Activated CD8-positive, alpha-beta T cell treated with anti-CD3 and anti-CD28 coated beads for 36 hours (primary cell): ENCODE results near the gene C16orf86. TPM values are rescaled to one million over a fixed set of nuclear protein-coding genes. Genes with fewer than 3 reads are reported as not detected.

Experiments
- ATAC-seq: fragments of 200-7000 bp; cut with Tn5 transposase; one replicate; pipeline ENCODE4 v1.10.0; 2021; ENCODE audit warnings: mild to moderate bottlenecking, moderate library complexity
- CTCF ChIA-PET: fragments of 350-600 bp; sonication (Branson Sonifier 250); formaldehyde crosslinking; loops from one replicate; lab custom pipeline; 2021; ENCODE audit warnings: antibody characterized with exemption; lab: Charles Lee
- POLR2A ChIA-PET: fragments of 350-600 bp; sonication (Branson Sonifier 250); formaldehyde crosslinking; loops from one replicate; lab custom pipeline; 2021; ENCODE audit warnings: antibody characterized with exemption; lab: Charles Lee
- DNase-seq: peaks from one replicate; pipeline ENCODE4 v3.0.0-alpha.2; 2020
- H3K27ac Mint-ChIP-seq: one replicate; pipeline ENCODE4 v1.8.0; 2021; ENCODE audit warnings: mild to moderate bottlenecking, mixed read lengths
- H3K27me3 Mint-ChIP-seq: one replicate; pipeline ENCODE4 v1.8.0; 2021; ENCODE audit warnings: mixed read lengths
- H3K36me3 Mint-ChIP-seq: one replicate; pipeline ENCODE4 v1.8.0; 2021; ENCODE audit warnings: low read depth, mixed read lengths
- H3K4me1 Mint-ChIP-seq: one replicate; pipeline ENCODE4 v1.8.0; 2021; ENCODE audit warnings: low read depth, mixed read lengths
- H3K4me3 Mint-ChIP-seq: one replicate; pipeline ENCODE4 v1.8.0; 2021; ENCODE audit warnings: mild to moderate bottlenecking, moderate library complexity, mixed read lengths
- H3K9me3 Mint-ChIP-seq: one replicate; pipeline ENCODE4 v1.8.0; 2021; ENCODE audit warnings: mixed read lengths
- CTCF ChIP-seq: fragments of 200-600 bp; IDR thresholded peaks from one replicate; pipeline ENCODE4 v1.8.0; 2022; ENCODE audit warnings: antibody characterized with exemption, mild to moderate bottlenecking
- intact Hi-C: fragments of 100-400 bp; cut with micrococcal nuclease; formaldehyde crosslinking; loops from one replicate; pipeline ENCODE4 v1.10.0; 2022
- total RNA-seq, 2 experiments: library from RNA; stranded (reverse); gene quantifications; one replicate each; pipeline ENCODE4 v1.2.3, GENCODE V29; 2021

Gene C16orf86
- total RNA-seq, 2 experiments from 2014 or later, result 2.8 to 4.7 TPM

DNA sequence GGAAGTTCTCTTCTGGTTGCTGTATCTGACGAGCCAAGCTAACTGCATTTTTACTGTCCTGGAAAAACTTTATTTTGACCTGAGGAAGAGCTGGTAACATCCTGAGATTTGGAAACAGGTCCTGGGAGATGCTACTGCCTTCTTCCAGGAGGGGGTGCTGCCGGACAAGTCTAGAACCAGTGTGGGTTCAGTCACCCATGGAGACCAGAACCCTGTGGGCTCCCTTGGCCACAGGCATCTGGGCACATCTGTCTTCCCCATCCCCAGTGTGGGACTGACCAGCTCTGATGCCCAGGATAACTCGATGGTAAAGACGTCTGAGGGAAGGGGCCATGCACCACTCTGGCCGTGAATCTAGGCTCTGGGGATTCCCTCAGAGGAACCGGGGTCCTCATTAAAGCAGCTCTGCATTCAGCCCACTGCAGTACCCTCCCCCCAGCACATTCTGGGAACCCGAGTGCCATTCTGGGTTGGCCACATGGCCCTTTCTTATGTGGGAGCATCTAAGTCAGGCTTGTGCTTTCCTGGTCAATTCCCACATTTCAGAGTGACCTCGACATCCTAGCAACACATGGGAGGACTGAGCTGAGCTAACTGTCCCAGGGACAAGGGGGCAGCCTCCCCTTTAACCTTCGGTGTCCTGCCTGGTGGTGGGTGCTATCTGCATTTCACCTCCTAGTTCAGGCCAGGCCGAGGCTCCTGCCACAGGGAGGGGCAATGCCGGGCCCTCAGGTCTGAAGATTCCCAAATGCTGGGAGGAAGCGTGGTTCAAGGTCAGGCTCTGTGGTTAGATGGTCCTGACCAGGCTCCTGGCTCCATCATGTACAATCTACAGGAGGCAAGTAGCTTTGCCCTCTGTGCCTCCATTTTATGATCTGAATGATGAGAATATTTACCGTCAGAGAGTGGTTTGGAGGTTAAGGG lies 6.4 kb downstream of the C16orf86 start:
- peak; percentile 69 for TF ChIP-seq CTCF
- no peaks in the 10 kb centered on the region for H3K27me3 Mint-ChIP-seq
- ATAC-seq (no peak), DNase-seq (peak; percentile 71)
- H3K36me3 Mint-ChIP-seq, result no peaks in the 10 kb centered on the region
- H3K9me3 Mint-ChIP-seq, result no peaks in the 10 kb centered on the region
- POLR2A ChIA-PET, result interaction anchor here (0.5 to 1.3 kb wide), 2 partner anchors 32 to 79 kb away, joined by 3 read pairs; no protein-coding TSS in a partner anchor
- no peak overlapping the region for H3K4me3 Mint-ChIP-seq
- intact Hi-C loops, result no loop called here
- H3K27ac Mint-ChIP-seq, result no peak overlapping the region
- H3K4me1 Mint-ChIP-seq, result no peaks in the 10 kb centered on the region
- CTCF ChIA-PET, result interaction anchor here (0.6 to 2.8 kb wide), 31 partner anchors 8 to 260 kb away, joined by 3 to 15 read pairs (median 4); partner anchors contain the start of genes ACD, ATP6V0D1, CARMIL2 and GFOD2

DNA sequence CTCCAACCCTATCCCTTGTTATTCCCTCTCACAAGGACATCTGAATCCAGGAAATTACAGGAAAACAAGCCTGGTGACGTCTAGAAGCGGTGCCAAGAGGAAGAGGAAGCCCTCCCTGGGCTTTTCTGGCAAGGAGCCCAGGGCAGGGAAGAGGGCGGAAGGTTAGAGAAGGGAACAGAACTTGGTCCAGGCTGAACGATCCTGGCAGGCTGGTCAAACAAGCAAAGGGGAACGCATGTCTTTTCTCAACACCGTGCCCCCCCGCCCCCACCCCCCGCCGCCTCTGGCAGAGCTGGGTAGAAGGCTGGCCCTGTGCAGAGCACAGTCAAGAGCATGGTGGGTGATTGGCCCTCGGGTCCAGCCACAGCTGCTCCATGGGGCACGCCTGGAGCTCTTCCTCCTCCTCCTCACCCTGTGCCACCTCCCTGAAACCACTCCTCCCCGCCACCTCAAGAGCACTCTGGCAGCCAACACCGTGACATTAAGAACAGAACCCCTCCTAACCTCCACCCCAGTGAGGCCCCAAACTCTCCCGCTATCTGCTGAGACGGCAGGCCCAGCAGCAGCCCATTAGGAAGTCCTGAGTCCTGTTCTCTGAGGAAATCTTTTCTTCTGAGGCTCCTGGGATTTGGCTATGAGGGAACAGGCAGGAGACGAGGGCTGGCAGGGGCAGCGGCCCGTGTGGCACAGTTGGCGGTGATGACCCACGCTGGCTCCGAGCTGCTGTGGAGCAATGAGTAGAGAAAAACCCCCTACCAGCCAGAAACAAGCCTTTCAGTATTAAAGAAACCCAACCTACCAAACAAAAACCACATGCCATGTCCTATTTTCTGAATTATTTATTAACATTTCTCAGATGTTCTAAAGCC lies 7.3 kb downstream of the C16orf86 start:
- ATAC-seq, result no peak
- CTCF ChIA-PET, result interaction anchor here (1.2 to 2.5 kb wide), 8 partner anchors 11 to 153 kb away, joined by 3 to 11 read pairs (median 7); partner anchors contain the start of genes CARMIL2 and GFOD2
- no peaks in the 10 kb centered on the region for H3K4me1 Mint-ChIP-seq
- no peak overlapping the region for H3K4me3 Mint-ChIP-seq
- H3K36me3 Mint-ChIP-seq, result no peaks in the 10 kb centered on the region
- POLR2A ChIA-PET, result no interaction called here
- intact Hi-C loops, result no loop called here
- no peaks in the 10 kb centered on the region for H3K27me3 Mint-ChIP-seq
- H3K27ac Mint-ChIP-seq, result no peak overlapping the region
- no peak for DNase-seq
- H3K9me3 Mint-ChIP-seq, result no peaks in the 10 kb centered on the region
- TF ChIP-seq CTCF, result no peak

- CTCF ChIA-PET, result interaction anchor here (1.7 to 2.4 kb wide), 2 partner anchors 12 to 154 kb away, joined by 7 to 9 read pairs; no protein-coding TSS in a partner anchor
- intact Hi-C loops, result no loop called here
- POLR2A ChIA-PET, result no interaction called here
- TF ChIP-seq CTCF, result no peak
- no peaks in the 10 kb centered on the region for H3K4me1 Mint-ChIP-seq
- H3K9me3 Mint-ChIP-seq, result no peaks in the 10 kb centered on the region
- ATAC-seq, result no peak
- H3K27ac Mint-ChIP-seq, result no peak overlapping the region
- H3K27me3 Mint-ChIP-seq, result no peaks in the 10 kb centered on the region
- no peak overlapping the region for H3K4me3 Mint-ChIP-seq
- no peaks in the 10 kb centered on the region for H3K36me3 Mint-ChIP-seq
- no peak for DNase-seq
Observed at GRCh38 chr16:67674851-67675578, 8.4 kb downstream of the C16orf86 start.

GRCh38 chr16:67675579-67675935 lies 8.9 kb downstream of the C16orf86 start:
- ChIA-PET CTCF (interaction anchor here (1.7 to 2.4 kb wide), 2 partner anchors 12 to 155 kb away, joined by 7 to 9 read pairs; no protein-coding TSS in a partner anchor), POLR2A (no interaction called here)
- no peak for DNase-seq
- H3K27ac Mint-ChIP-seq, result no peak overlapping the region
- TF ChIP-seq CTCF, result no peak
- intact Hi-C loops, result no loop called here
- no peaks in the 10 kb centered on the region for H3K4me1 Mint-ChIP-seq
- no peak overlapping the region for H3K4me3 Mint-ChIP-seq
- H3K27me3 Mint-ChIP-seq, result no peaks in the 10 kb centered on the region
- H3K9me3 Mint-ChIP-seq, result no peaks in the 10 kb centered on the region
- no peaks in the 10 kb centered on the region for H3K36me3 Mint-ChIP-seq
- no peak for ATAC-seq
